Brain microvascular endothelial cell (primary cell): ENCODE data around the gene CCDC167.

Experiments used
- DNase-seq: peaks from one replicate; pipeline ENCODE4 v3.0.0-alpha.2; 2020
- H3K27ac ChIP-seq: fragments of 250-450 bp; sonication (Bioruptor Pico); 2 replicates; pipeline ENCODE4 v1.5.1; 2020; ENCODE audit warnings: mild to moderate bottlenecking, moderate library complexity
- H3K27me3 ChIP-seq: fragments of 250-450 bp; sonication (Bioruptor Pico); replicated peaks from 2 replicates; pipeline ENCODE4 v1.5.1; 2020; ENCODE audit warnings: mild to moderate bottlenecking
- H3K36me3 ChIP-seq: fragments of 250-450 bp; sonication (Bioruptor Pico); replicated peaks from 2 replicates; pipeline ENCODE4 v1.5.1; 2020; ENCODE audit warnings: mild to moderate bottlenecking
- H3K4me3 ChIP-seq: 2 replicates; pipeline ENCODE4 v1.5.1; 2011; ENCODE audit warnings: low read depth, mild to moderate bottlenecking, control low read depth, low read length, moderate library complexity
- in situ Hi-C: cut with HindIII; loops from 2 replicates; pipeline ENCODE4 v1.10.0; 2017; ENCODE audit warnings: low sequenced_read_pairs, low pct_ligation_motif_present
- TF ChIP-seq, protein P1 (sequence below): IDR thresholded peaks from 2 replicates; pipeline ENCODE4 v1.5.1; 2011; ENCODE audit warnings: low read depth, mild to moderate bottlenecking, moderate library complexity, low read length, control low read depth, inconsistent platforms; ENCODE audit errors: missing control alignments

Gene CCDC167

DNA sequence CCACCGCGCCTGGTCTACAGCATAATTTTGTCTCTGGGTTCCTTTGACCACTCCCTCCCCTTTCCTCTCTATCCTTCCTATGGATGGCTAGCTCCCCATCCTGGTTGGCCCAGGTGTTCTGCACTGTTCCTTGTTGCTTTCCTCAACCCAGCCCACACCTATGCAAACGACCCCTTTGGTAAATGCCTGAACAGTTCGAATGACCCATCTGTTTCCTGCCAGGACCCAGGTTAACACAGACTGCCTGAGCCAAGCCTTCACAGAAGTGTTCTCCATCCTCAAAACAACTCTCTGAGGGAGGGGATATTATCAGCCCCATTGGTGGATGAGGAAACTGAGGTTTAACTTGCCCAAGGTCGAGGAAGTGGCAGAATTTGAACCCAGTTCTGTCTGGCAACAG lies 44.8 kb upstream of the CCDC167 start:
- no peak for DNase-seq
- H3K36me3 ChIP-seq: no peaks in the 10 kb centered on the region
- TF ChIP-seq, protein P1, sequence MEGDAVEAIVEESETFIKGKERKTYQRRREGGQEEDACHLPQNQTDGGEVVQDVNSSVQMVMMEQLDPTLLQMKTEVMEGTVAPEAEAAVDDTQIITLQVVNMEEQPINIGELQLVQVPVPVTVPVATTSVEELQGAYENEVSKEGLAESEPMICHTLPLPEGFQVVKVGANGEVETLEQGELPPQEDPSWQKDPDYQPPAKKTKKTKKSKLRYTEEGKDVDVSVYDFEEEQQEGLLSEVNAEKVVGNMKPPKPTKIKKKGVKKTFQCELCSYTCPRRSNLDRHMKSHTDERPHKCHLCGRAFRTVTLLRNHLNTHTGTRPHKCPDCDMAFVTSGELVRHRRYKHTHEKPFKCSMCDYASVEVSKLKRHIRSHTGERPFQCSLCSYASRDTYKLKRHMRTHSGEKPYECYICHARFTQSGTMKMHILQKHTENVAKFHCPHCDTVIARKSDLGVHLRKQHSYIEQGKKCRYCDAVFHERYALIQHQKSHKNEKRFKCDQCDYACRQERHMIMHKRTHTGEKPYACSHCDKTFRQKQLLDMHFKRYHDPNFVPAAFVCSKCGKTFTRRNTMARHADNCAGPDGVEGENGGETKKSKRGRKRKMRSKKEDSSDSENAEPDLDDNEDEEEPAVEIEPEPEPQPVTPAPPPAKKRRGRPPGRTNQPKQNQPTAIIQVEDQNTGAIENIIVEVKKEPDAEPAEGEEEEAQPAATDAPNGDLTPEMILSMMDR: no peak
- in situ Hi-C loops: no loop called here
- H3K4me3 ChIP-seq: no peak overlapping the region
- H3K27ac ChIP-seq: no peak overlapping the region
- H3K27me3 ChIP-seq: no peaks in the 10 kb centered on the region

DNA sequence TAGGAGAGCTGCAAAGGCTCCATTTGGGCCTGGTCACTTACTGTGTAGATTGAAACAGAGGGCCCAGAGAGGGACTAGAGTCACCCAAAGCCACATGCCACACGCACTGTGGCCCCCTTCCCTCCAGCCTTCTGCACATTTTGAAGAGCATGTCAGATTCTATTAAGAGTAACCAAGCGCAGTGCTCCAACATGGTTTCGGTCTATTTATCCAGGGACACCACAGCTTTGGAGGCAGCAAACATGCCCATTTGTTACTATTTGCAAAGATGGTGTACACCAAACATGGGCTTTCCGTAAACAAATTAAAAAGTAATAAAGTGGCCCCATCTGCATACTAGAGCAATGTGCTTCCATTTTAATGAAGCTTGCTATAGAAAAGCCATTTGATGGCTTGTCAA lies 43.7 kb upstream of the CCDC167 start:
- H3K4me3 ChIP-seq: no peak overlapping the region
- TF ChIP-seq, protein P1: no peak
- in situ Hi-C loops: no loop called here
- no peak overlapping the region for H3K27ac ChIP-seq
- no peaks in the 10 kb centered on the region for H3K36me3 ChIP-seq
- H3K27me3 ChIP-seq: peaks cover 2% of the 10 kb centered on the region
- no peak for DNase-seq

DNA sequence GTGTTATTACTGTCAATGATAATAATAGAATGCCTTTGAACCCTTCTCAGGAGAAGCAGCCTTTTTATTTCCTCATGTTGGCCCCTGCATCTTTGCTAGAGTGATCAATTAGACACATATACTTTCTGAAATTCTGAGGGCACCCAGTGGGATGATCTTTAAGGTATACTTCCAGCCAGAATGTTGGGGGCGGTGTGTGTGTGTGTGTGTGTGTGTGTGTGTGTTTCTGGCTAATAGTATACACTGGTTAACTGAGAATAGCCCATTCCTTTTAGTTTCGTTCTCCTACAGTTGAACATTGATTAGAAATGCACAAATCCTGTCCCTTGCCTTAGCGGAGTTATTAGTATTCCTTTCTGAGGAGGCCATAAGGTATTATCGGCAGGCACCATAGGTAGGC lies 41.7 kb upstream of the CCDC167 start:
- Histone ChIP-seq H3K27ac (no peak overlapping the region), H3K36me3 (no peaks in the 10 kb centered on the region), H3K4me3 (no peak overlapping the region), H3K27me3 (peaks cover 20% of the 10 kb centered on the region)
- TF ChIP-seq, protein P1: no peak
- no peak for DNase-seq
- in situ Hi-C loops: no loop called here

DNA sequence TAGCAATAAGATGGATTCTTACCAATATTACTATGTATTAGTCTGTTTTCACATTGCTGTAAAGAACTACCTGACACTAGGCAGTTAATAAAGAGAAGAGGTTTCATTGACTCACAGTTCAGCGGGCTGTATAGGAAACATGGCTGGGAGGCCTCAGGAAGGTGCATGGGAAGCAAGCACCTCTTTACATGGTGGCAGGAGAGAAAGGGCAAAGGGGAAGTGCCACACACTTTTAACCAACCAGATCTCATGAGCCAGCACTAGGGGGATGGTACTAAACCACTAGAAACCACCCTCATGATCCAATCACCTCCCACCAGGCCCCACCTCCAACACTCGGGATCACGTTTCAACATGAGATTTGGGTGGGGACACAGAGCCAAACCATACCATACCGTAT lies 40.7 kb upstream of the CCDC167 start:
- no peak overlapping the region for H3K4me3 ChIP-seq
- no peak for DNase-seq
- no peaks in the 10 kb centered on the region for H3K36me3 ChIP-seq
- H3K27me3 ChIP-seq: peaks cover 30% of the 10 kb centered on the region
- in situ Hi-C loops: no loop called here
- TF ChIP-seq, protein P1: no peak
- no peak overlapping the region for H3K27ac ChIP-seq

DNA sequence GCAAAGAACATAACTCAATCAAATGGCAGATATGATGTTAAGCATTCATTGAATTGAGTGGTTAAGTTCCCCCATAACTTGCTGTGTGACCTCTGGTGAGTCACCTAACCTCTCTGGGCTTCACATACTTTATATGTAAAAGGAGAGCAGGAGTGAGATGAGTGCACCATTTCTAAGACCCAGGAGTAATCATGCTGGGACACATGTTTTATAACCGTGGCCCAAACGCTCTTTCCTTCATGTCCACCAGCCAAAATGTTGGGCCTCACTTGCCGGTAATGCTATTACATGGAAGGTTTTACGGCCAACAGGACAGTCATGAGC lies 40.3 kb upstream of the CCDC167 start:
- in situ Hi-C loops: no loop called here
- TF ChIP-seq, protein P1: no peak
- Histone ChIP-seq H3K27ac (no peak overlapping the region), H3K36me3 (no peaks in the 10 kb centered on the region), H3K27me3 (peaks cover 34% of the 10 kb centered on the region), H3K4me3 (no peak overlapping the region)
- no peak for DNase-seq

DNA sequence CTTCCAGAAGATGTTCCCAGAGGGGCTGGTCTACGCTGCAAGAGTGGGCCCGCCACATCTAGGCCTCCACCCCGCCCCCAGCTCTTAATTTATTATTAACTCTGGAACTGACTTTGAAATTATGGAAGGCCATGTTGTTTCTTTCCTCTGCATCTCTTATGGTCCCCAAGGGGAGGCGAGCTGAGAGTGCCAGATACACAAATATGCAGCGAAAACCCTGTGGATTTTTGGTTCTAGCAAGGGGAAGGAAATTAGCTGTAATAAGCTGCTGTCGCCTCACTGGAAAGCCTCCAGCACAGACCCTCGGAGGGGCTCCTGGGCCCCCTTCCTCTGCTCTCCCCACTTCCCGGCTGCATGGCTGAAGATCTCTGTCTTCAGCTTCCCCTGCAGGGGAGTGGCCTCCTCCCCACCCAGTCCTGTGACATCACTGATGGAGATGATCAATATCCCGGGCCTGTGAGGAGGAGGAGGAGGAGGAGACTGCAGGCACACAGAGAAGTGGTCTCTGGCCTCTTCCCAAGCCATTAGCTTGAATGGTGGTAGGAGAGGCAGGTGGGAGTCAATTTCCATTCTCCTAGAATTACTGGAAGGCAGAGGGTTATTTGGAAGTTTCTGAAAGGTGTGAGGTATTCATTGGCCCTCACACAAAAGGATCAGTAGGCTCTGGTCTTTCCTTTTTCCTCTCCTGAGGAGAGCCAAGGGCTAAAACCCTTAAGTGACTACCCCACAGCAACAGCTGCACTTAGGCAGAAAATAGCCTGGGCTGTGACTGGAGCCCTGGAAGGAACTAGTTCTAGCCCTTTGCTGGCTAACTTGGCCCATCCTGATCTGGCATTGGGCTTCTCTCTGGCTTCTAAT lies 39.7 kb upstream of the CCDC167 start:
- DNase-seq: no peak
- no peak overlapping the region for H3K4me3 ChIP-seq
- H3K27ac ChIP-seq: no peak overlapping the region
- H3K36me3 ChIP-seq: no peaks in the 10 kb centered on the region
- TF ChIP-seq, protein P1: no peak
- peaks cover 37% of the 10 kb centered on the region for H3K27me3 ChIP-seq
- in situ Hi-C loops: no loop called here
